ENCODE data around the gene ACSBG1. TPM values are rescaled to one million over a fixed set of nuclear protein-coding genes. Genes with fewer than 3 reads are reported as not detected.

Gene ACSBG1
- polyA plus RNA-seq, 1 donor from 2014 or later = 0.32 TPM

GRCh38 chr15:78280319-78281072 lies 46.1 kb upstream of the ACSBG1 start:
- Histone ChIP-seq H2AFZ (ENCODE audit: low read depth, low read length) (no peak overlapping the region), H4K20me1 (ENCODE audit: insufficient read depth) (no peaks in the 10 kb centered on the region), H3K27ac (ENCODE audit: low read length) (no peak overlapping the region), H3K4me3 (ENCODE audit: low read length) (no peak overlapping the region), H3F3A (ENCODE audit: insufficient read depth, low read length, poor library complexity, severe bottlenecking) (no peaks in the 10 kb centered on the region), H3K27me3 (ENCODE audit: insufficient read depth, low read depth, low read length) (no peaks in the 10 kb centered on the region), H3K79me2 (replicated peaks; ENCODE audit: insufficient read depth, low read length) (no peaks in the 10 kb centered on the region), H3K9me2 (ENCODE audit: insufficient read depth, low read length) (no peaks in the 10 kb centered on the region), H3K36me3 (ENCODE audit: insufficient read depth, low read length) (no peaks in the 10 kb centered on the region), H3K9ac (ENCODE audit: low read length) (no peak overlapping the region), H3K9me3 (ENCODE audit: low read length) (no peaks in the 10 kb centered on the region), H3K4me2 (ENCODE audit: low read length) (no peak overlapping the region)
- no peak for TF ChIP-seq SMC3 (conservative IDR thresholded peaks at IDR 0.05; ENCODE audit: poor library complexity)
- no peak for TF ChIP-seq EZH2 (IDR thresholded peaks at IDR 0.05; ENCODE audit: borderline replicate concordance, insufficient read depth, low read length, poor library complexity, severe bottlenecking)
- TF ChIP-seq TAF1 (IDR thresholded peaks at IDR 0.05; ENCODE audit: low read depth) = no peak
- TF ChIP-seq EP300 (conservative IDR thresholded peaks at IDR 0.05; ENCODE audit: poor library complexity, severe bottlenecking) = no peak
- TF ChIP-seq RAD21 (conservative IDR thresholded peaks at IDR 0.05) = no peak
- TF ChIP-seq REST (IDR thresholded peaks at IDR 0.05; ENCODE audit: borderline replicate concordance) = no peak
- no peak for TF ChIP-seq POLR2AphosphoS5 (IDR thresholded peaks at IDR 0.05)
- TF ChIP-seq MXI1 (conservative IDR thresholded peaks at IDR 0.05; ENCODE audit: poor library complexity, severe bottlenecking) = no peak
- TF ChIP-seq CTCF (IDR thresholded peaks at IDR 0.05; ENCODE audit: poor library complexity, severe bottlenecking) = no peak

GRCh38 chr15:78276064-78276943 lies 41.9 kb upstream of the ACSBG1 start:
- H3K9me2 ChIP-seq (ENCODE audit: insufficient read depth, low read length) = no peaks in the 10 kb centered on the region
- H3F3A ChIP-seq (ENCODE audit: insufficient read depth, low read length, poor library complexity, severe bottlenecking) = no peaks in the 10 kb centered on the region
- no peaks in the 10 kb centered on the region for H3K79me2 ChIP-seq (replicated peaks; ENCODE audit: insufficient read depth, low read length)
- H3K9ac ChIP-seq (ENCODE audit: low read length) = no peak overlapping the region
- H3K36me3 ChIP-seq (ENCODE audit: insufficient read depth, low read length) = no peaks in the 10 kb centered on the region
- H3K4me3 ChIP-seq (ENCODE audit: low read length) = no peak overlapping the region
- TF ChIP-seq REST (IDR thresholded peaks at IDR 0.05; ENCODE audit: borderline replicate concordance) (no peak), MXI1 (conservative IDR thresholded peaks at IDR 0.05; ENCODE audit: poor library complexity, severe bottlenecking) (no peak), POLR2AphosphoS5 (IDR thresholded peaks at IDR 0.05) (no peak), RAD21 (conservative IDR thresholded peaks at IDR 0.05) (no peak), TAF1 (IDR thresholded peaks at IDR 0.05; ENCODE audit: low read depth) (no peak), CTCF (IDR thresholded peaks at IDR 0.05; ENCODE audit: poor library complexity, severe bottlenecking) (no peak), SMC3 (conservative IDR thresholded peaks at IDR 0.05; ENCODE audit: poor library complexity) (no peak), EP300 (conservative IDR thresholded peaks at IDR 0.05; ENCODE audit: poor library complexity, severe bottlenecking) (no peak), EZH2 (IDR thresholded peaks at IDR 0.05; ENCODE audit: borderline replicate concordance, insufficient read depth, low read length, poor library complexity, severe bottlenecking) (no peak)
- H3K27me3 ChIP-seq (ENCODE audit: insufficient read depth, low read depth, low read length) = no peaks in the 10 kb centered on the region
- H3K4me2 ChIP-seq (ENCODE audit: low read length) = no peak overlapping the region
- H4K20me1 ChIP-seq (ENCODE audit: insufficient read depth) = no peaks in the 10 kb centered on the region
- no peak overlapping the region for H3K27ac ChIP-seq (ENCODE audit: low read length)
- H3K9me3 ChIP-seq (ENCODE audit: low read length) = no peaks in the 10 kb centered on the region
- H2AFZ ChIP-seq (ENCODE audit: low read depth, low read length) = no peak overlapping the region
